ENCODE data around the gene ZDHHC18. TPM values are rescaled to one million over a fixed set of nuclear protein-coding genes. Genes with fewer than 3 reads are reported as not detected.
A peak's percentile ranks its signal among the peaks of the same experiment; 100 is the strongest.

ZDHHC18 gene
- total RNA-seq, 6 donors from 2014 or later, result 18.9 to 35.9 (median 24.9) TPM

DNA sequence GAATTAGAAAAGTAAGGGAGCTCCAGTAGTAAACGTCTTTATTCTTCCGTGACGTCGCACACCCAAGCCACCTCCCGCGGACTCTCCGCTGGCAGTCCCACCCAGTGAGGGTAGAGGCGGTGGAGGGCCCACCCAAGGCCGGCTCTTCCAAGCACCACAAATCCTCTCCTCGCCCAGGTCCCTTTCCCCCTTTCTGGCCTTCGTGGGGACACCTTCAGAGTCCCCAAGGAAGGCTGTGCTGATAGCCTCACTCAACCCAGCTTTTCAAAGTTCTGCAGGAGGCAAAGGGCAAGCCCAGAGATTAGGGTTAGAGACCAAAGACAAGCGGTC, 63.9 kb downstream of the ZDHHC18 start:
- H3K36me3 ChIP-seq, result peaks cover 26 to 70% (median 63%) of the 10 kb centered on the region in 4 donors
- WGBS, 2 donors, result 3 to 4% methylated on average over 10 to 12 of the region's 12 CpGs
- peak overlapping the region; percentile 88 to 97 (median 94) for H3K27ac ChIP-seq
- peak; percentile 24 to 67 for ATAC-seq (ENCODE audit: low FRiP score in 2 of 2)
- H3K9me3 ChIP-seq, result no peaks in the 10 kb centered on the region
- no peaks in the 10 kb centered on the region for H3K27me3 ChIP-seq
- H3K4me3 ChIP-seq, result peak overlapping the region; percentile 73 to 100 (median 88)
- no peak for DNase-seq
- H3K4me1 ChIP-seq, result peaks cover 13 to 23% (median 15%) of the 10 kb centered on the region in 4 donors
- TF ChIP-seq, protein P1, sequence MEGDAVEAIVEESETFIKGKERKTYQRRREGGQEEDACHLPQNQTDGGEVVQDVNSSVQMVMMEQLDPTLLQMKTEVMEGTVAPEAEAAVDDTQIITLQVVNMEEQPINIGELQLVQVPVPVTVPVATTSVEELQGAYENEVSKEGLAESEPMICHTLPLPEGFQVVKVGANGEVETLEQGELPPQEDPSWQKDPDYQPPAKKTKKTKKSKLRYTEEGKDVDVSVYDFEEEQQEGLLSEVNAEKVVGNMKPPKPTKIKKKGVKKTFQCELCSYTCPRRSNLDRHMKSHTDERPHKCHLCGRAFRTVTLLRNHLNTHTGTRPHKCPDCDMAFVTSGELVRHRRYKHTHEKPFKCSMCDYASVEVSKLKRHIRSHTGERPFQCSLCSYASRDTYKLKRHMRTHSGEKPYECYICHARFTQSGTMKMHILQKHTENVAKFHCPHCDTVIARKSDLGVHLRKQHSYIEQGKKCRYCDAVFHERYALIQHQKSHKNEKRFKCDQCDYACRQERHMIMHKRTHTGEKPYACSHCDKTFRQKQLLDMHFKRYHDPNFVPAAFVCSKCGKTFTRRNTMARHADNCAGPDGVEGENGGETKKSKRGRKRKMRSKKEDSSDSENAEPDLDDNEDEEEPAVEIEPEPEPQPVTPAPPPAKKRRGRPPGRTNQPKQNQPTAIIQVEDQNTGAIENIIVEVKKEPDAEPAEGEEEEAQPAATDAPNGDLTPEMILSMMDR (IDR thresholded peaks at IDR 0.05), result peak in 1 of 6 experiments; percentile 2
- TF ChIP-seq POLR2A (IDR thresholded peaks at IDR 0.05), result no peak

DNA sequence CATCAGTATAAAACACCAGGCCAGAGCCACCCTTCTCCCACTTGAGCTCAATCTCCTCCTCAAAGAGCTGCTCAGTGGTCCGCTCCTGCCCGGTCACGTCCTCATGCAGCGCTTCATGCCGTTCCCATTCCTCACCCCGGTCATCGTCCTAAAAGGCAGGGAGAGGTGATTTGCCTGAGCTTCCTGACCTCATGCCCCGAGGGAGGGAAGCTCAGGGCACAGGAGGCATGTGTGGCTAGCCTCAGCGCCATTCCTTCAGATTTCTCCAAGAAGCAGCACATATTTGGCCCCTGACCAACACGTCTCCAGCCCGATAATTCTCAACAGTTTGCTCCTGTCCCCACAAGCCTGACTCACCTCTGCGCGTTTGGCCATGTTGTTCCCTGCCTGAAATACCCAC, 67.8 kb downstream of the ZDHHC18 start:
- DNase-seq, result no peak
- Histone ChIP-seq H3K4me1 (peaks cover 14 to 27% (median 14%) of the 10 kb centered on the region in 4 donors), H3K4me3 (no peak overlapping the region), H3K36me3 (peaks cover 22 to 65% (median 48%) of the 10 kb centered on the region in 4 donors), H3K9me3 (no peaks in the 10 kb centered on the region), H3K27ac (no peak overlapping the region), H3K27me3 (no peaks in the 10 kb centered on the region)
- no peak for ATAC-seq (ENCODE audit: low FRiP score in 2 of 2)
- TF ChIP-seq EP300 (IDR thresholded peaks at IDR 0.05) (no peak), POLR2AphosphoS5 (IDR thresholded peaks at IDR 0.05) (no peak), POLR2A (IDR thresholded peaks at IDR 0.05) (no peak)
- TF ChIP-seq, protein P1 (IDR thresholded peaks at IDR 0.05), result no peak
- 91% methylated on average over 13 of the region's 13 CpGs for WGBS, 2 donors

- DNase-seq (no peak), ATAC-seq (ENCODE audit: low FRiP score in 2 of 2) (no peak)
- Histone ChIP-seq H3K9me3 (no peaks in the 10 kb centered on the region), H3K27ac (no peak overlapping the region), H3K27me3 (no peaks in the 10 kb centered on the region), H3K4me1 (peaks cover 15 to 28% (median 16%) of the 10 kb centered on the region in 4 donors), H3K36me3 (peaks cover 22 to 60% (median 44%) of the 10 kb centered on the region in 4 donors), H3K4me3 (no peak overlapping the region)
- TF ChIP-seq EP300 (IDR thresholded peaks at IDR 0.05), result no peak
- TF ChIP-seq, protein P1 (IDR thresholded peaks at IDR 0.05), result no peak
- no peak for TF ChIP-seq POLR2A (IDR thresholded peaks at IDR 0.05)
- WGBS, 2 donors, result 86 to 96% methylated on average over 8 to 9 of the region's 9 CpGs
Observed at GRCh38 chr1:26897351-26897750, 70.9 kb downstream of the ZDHHC18 start.

DNA sequence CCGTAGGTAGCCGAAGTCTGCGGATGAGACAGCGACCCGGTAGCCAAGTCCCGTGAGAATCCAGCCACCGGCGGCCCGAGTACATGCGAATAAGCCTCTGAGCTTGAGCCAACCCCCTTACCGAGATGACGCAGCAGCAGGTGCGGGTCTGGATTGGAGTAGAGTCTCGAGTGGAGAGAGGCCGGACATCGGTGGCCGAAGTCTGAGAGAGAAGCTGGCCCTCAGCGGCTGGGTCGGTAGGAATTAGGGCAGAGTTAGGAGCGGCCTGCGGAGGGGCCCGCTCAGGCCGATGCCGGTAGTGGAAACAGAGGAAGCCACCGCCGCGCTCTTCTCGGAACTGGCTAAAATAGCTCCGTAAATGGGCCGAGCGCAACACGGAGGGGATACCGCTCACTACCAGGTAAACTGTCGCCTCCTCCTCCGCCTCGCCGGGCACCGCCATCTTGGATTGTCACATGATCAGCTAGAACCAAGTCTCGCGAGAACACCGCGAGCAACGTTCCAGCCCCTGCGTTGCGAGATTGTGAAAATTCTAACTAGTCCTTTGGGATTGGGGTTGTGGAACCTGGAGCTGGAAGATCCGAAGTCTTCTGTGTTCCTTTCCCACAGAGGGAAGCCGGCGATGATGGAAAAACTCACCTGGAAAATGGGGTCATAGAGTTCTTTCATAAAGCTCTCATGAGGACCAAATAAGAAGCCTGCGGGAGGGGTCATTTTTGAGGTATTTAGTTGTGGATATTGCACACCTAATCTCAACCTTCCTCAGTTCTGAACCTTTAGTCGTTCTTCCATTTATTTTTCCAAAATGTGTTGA, 73.7 kb downstream of the ZDHHC18 start, which contains the start of gene GPATCH3:
GPATCH3 (minus strand) TSS at position 467 of the 814 bp plus-strand sequence; CDS start at position 442, 25 bp downstream.
- H3K9me3 ChIP-seq, result no peaks in the 10 kb centered on the region
- peaks cover 15 to 28% (median 16%) of the 10 kb centered on the region in 4 donors for H3K4me1 ChIP-seq
- H3K4me3 ChIP-seq, result peak within 1 kb of the TSS; percentile 71 to 100 (median 84)
- peak within 1 kb of the TSS; percentile 85 to 93 (median 88) for H3K27ac ChIP-seq
- TF ChIP-seq POLR2A (IDR thresholded peaks at IDR 0.05) (peak in 3 of 4 donors; percentile 35 to 83 (median 78)), EP300 (IDR thresholded peaks at IDR 0.05) (peak in 1 of 4 donors; percentile 27), POLR2AphosphoS5 (IDR thresholded peaks at IDR 0.05) (peak; percentile 81 to 95)
- TF ChIP-seq, protein P1 (IDR thresholded peaks at IDR 0.05), result peak in 2 of 6 experiments; percentile 6 to 10
- DNase-seq (peak; percentile 88 to 91), ATAC-seq (ENCODE audit: low FRiP score in 2 of 2) (peak; percentile 90 to 95)
- WGBS, 2 donors, result 0 to 1% methylated on average over 44 to 50 of the region's 50 CpGs
- no peaks in the 10 kb centered on the region for H3K27me3 ChIP-seq
- peaks cover 7 to 31% (median 17%) of the 10 kb centered on the region in 4 donors for H3K36me3 ChIP-seq
